EH (cell line): ENCODE results near the gene DCAF10.
"Not testable (repeated sequence)": the region's sequence is repeated elsewhere in the genome, so short reads cannot be mapped to it uniquely, and the experiment has no call there.

Experiments used
- DNase-seq: peaks from one replicate; pipeline ENCODE4 v3.0.0-alpha.2; 2015; ENCODE audit warnings: low read depth

The DCAF10 gene

GRCh38 chr9:37909326-37909725, 108.7 kb downstream of the DCAF10 start:
- no peak for DNase-seq

DNA sequence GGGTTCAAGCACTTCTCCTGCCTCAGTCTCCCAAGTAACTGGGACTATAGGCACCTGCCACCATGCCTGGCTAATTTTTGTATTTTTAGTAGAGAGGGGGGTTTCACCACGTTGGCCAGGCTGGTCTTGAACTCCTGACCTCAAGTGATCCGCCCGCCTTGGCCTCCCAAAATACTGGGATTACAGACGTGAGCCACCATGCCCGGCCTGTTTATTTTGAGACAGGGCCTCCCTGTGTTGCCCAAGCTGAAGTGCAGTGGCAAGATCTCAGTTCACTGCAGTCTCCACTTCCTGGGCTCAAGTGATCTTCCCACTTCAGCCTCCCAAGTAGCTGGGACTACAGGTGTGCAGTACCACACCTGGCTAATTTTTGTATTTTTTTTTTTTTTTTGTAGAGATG, 109.2 kb downstream of the DCAF10 start:
- not testable (repeated sequence) for DNase-seq

DNA sequence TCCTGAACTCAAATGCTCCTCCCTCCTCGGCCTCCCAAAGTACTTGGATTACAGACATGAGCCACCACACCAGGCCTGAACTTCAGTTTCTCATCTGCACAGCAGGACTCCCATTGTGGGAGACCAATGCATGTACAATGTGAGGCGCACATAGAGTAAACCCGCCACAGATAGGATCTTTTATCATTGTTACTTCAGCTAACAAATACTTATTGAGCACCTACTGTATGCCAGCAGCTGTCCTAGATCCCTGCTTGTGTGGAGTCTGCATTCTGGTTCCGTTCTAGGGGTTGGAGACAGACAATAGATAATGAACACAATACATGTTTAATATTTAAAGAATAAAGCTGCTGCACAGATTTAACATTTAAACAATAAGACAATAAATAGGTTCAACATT, 109.7 kb downstream of the DCAF10 start:
- no peak for DNase-seq

- DNase-seq, result no peak
Measured at GRCh38 chr9:37911271-37911681, 110.7 kb downstream of the DCAF10 start.

- DNase-seq, result peak; percentile 86
Measured at GRCh38 chr9:37913480-37914153, 113.0 kb downstream of the DCAF10 start.

- DNase-seq, result no peak
Measured at GRCh38 chr9:37914154-37914551, 113.6 kb downstream of the DCAF10 start.

DNA sequence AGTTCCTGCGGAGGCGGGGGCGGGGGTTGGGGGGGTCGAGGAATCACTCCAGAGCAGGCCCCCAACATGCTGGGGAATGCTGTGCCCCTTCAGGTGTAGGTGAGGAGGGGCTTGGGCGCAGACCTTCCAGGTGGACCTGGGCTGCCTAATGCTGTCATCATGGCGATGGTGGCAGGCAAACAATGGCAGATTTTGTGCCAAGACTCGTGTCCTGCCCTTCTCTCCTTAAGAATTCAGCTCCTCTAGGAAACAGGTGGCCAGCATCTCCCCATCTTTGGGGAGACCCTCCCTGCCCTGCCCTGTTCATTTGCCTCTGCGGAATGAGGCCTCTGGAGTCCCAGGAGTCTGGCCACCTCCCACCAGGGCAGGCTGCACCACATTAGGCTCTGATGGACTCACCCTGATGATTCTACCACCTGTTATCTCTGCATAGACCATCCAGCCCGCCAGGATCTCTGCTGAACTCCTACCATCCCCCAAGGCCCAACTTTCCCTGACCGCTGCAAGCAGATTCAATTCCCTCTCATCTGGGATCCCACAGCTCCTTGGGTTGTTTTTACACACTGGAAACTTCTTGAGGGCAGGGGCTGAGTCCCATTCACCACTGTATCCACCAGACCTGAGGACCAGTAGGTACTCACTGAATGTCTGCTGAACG, 114.2 kb downstream of the DCAF10 start:
- no peak for DNase-seq

- DNase-seq, result no peak
Measured at GRCh38 chr9:37915911-37916470, 115.4 kb downstream of the DCAF10 start.

DNA sequence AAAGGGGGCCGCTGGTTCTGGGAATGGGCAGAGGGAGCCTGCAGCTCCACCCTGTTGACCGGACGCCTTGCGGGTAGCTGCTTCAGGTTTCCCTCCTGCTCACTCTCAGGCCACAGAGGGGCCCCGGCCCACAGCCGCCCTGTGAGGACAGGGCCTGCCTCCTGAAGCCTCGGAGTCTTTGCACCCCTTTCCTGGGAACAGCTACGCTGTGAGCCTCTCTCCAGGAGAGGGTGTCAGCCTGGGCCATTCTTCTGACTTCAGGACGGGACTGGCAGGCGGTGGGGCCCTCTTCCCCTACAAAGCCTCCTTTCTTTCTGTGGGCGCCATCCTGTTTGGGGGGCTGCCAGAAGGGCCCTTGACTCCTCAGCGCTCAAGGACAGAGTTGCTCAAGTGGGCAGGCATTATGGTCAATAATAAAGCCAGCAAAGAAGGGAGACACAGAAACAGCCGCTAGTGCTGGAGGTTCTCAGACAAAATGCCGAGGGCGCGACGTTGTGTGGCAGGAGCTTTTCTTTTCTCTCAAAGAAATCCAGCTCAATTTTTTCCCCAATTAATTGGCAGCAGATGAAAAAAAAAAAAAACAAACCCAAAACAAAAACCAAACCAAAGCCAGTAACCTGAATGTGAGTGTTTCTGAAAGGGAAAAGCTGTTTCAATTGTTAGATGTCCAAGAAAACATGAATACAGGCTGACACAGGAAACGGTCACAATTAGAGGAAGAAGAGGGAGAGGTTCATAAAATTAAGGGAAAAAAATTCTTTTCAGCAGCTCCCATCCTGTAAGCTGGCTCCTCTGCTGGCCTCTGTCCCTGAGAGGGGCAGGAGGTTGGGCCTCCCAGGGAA, 116.1 kb downstream of the DCAF10 start:
- no peak for DNase-seq
